Prostate gland (tissue), 2 donors: ENCODE measurements around the gene NTM.

Source experiments
- POLR2A ChIP-seq: fragments of 450-650 bp; IDR thresholded peaks from one replicate; pipeline ENCODE4 v1.6.1; 2016; ENCODE audit warnings: antibody characterized with exemption, mild to moderate bottlenecking
- POLR2AphosphoS5 ChIP-seq: sonication (generic); formaldehyde crosslinking; IDR thresholded peaks from one replicate; pipeline ENCODE4 v1.6.1; 2017; ENCODE audit warnings: antibody characterized with exemption
- TF ChIP-seq, protein P1 (sequence below), 4 experiments: fragments of 200-600 bp in 2 of 4; fragments of 450-650 bp in 2 of 4; sonication (generic) in 2 of 4; IDR thresholded peaks; 1 replicate in 3 of 4; 2 replicates in 1 of 4; pipeline ENCODE4 v1.5.1; 2016 to 2019; ENCODE audit warnings: antibody characterized with exemption in 4 of 4, mild to moderate bottlenecking in 2 of 4, moderate library complexity in 2 of 4

DNA sequence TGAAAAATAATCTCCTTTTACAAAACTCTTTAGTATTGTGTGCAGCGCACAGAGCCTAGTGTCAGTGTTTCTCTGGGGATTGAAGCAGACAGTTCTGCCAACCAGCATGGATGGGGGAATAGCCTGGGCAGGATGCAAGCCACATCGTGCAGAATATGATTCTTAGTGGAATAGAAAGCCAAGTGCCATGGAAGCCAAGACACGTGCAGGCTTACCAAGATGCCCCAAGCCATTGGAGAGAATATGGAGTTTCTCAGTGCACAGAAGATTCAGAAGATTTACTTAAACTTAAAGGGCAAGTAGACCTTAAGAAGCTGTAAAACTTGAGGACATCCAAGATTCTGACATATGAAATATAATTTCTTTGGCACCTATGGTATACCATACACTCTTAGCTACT, 917.6 kb downstream of the NTM start:
- TF ChIP-seq, protein P1, sequence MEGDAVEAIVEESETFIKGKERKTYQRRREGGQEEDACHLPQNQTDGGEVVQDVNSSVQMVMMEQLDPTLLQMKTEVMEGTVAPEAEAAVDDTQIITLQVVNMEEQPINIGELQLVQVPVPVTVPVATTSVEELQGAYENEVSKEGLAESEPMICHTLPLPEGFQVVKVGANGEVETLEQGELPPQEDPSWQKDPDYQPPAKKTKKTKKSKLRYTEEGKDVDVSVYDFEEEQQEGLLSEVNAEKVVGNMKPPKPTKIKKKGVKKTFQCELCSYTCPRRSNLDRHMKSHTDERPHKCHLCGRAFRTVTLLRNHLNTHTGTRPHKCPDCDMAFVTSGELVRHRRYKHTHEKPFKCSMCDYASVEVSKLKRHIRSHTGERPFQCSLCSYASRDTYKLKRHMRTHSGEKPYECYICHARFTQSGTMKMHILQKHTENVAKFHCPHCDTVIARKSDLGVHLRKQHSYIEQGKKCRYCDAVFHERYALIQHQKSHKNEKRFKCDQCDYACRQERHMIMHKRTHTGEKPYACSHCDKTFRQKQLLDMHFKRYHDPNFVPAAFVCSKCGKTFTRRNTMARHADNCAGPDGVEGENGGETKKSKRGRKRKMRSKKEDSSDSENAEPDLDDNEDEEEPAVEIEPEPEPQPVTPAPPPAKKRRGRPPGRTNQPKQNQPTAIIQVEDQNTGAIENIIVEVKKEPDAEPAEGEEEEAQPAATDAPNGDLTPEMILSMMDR (IDR thresholded peaks at IDR 0.05): no peak
- TF ChIP-seq POLR2AphosphoS5 (no peak), POLR2A (no peak)
